OCI-LY7 (cell line): Measurements from ENCODE around the gene DNM3.

Source experiments
- EZH2phosphoT487 ChIP-seq: fragments of 200-600 bp; sonication (generic); IDR thresholded peaks from 2 replicates; pipeline ENCODE4 v1.6.1; 2018; ENCODE audit warnings: low read depth, borderline replicate concordance, mild to moderate bottlenecking, mixed run types, antibody characterized with exemption, low read length, moderate library complexity, mixed read lengths
- TF ChIP-seq, protein P1 (sequence below): fragments of 200-600 bp; sonication (generic); conservative IDR thresholded peaks from 2 replicates; pipeline ENCODE4 v1.5.1; 2014; ENCODE audit warnings: mild to moderate bottlenecking, antibody characterized with exemption, low read length, moderate library complexity, mixed read lengths

DNA sequence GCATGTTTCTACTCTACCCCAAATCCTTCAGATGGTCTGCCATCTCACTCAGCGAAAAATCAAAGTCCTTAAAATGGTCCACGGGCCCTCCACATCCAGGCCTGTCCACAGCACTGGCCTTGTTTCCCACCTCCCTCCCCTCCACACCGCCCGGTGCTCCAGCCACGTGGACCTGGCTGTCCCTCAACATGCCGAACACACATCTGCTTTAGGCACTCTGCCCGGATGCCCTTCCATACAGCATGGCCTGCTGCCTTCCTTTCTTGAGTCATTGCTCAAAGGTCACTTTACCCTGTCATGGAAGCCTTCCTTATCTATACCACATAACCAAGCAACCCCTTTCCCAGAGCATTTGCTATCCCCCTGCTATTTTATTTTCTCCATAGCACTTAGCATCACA is 143.0 kb downstream of the DNM3 start:
- TF ChIP-seq, protein P1, sequence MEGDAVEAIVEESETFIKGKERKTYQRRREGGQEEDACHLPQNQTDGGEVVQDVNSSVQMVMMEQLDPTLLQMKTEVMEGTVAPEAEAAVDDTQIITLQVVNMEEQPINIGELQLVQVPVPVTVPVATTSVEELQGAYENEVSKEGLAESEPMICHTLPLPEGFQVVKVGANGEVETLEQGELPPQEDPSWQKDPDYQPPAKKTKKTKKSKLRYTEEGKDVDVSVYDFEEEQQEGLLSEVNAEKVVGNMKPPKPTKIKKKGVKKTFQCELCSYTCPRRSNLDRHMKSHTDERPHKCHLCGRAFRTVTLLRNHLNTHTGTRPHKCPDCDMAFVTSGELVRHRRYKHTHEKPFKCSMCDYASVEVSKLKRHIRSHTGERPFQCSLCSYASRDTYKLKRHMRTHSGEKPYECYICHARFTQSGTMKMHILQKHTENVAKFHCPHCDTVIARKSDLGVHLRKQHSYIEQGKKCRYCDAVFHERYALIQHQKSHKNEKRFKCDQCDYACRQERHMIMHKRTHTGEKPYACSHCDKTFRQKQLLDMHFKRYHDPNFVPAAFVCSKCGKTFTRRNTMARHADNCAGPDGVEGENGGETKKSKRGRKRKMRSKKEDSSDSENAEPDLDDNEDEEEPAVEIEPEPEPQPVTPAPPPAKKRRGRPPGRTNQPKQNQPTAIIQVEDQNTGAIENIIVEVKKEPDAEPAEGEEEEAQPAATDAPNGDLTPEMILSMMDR = no peak
- TF ChIP-seq EZH2phosphoT487 = no peak
